EL (cell line): ENCODE results near the gene MYH11.
"Not testable (repeated sequence)": the region's sequence is repeated elsewhere in the genome, so short reads cannot be mapped to it uniquely, and the experiment has no call there.

Source experiments
- DNase-seq: peaks from one replicate; pipeline ENCODE4 v3.0.0-alpha.2; 2016

MYH11 gene

GRCh38 chr16:15743657-15744056, 113.2 kb downstream of the MYH11 start:
- DNase-seq = no peak

GRCh38 chr16:15742716-15743115, 114.1 kb downstream of the MYH11 start:
- no peak for DNase-seq

GRCh38 chr16:15741207-15741871, 115.5 kb downstream of the MYH11 start:
- no peak for DNase-seq

DNA sequence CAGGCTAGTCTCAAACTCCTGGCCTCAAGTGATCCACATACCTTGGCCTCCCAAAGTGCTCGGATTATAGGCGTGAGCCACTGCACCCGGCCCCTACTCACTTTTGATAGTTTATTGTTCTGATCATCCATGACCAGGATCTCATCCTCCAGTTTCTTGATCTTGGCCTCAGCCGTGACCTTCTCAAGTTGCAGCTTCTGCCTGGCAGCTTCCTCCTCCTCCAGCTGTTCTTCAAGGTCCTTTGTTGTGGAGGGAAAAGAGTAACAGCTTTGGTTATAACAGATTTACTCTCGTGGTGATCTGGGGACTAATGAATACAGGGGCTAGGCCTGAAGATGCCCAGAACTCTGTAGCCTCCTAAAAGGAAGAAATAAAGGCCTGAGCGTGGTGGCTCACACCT, 116.9 kb downstream of the MYH11 start:
- no peak for DNase-seq

GRCh38 chr16:15739464-15739863, 117.4 kb downstream of the MYH11 start:
- DNase-seq = no peak

DNA sequence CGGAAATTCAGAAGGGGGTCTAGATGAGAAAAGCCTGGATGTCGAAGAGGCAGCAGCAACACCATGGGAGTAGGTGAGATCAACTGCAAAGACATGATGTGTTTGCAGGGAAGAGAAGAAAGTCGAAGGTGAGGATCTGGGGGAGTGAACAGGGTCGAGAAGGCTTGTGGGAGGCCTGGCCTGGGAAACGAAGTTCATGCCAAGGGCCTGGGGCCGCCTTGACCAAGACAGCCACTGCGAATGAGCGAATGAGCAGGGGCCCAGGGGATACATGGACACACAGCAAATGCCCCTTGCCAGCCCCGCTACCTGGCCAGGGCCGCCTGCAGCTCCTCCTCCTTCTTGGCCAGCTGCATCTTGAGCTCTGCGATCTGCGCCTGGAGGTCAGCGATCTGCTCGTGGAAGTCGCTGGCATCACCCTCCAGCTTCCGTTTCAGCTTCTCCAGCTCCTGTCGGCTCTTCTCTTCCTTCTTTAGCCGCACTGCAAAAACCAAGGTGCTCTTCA, 119.6 kb downstream of the MYH11 start:
- DNase-seq = no peak

- no peak for DNase-seq
Observed at GRCh38 chr16:15736529-15736928, 120.3 kb downstream of the MYH11 start.

GRCh38 chr16:15735610-15736009, 121.2 kb downstream of the MYH11 start:
- no peak for DNase-seq

DNA sequence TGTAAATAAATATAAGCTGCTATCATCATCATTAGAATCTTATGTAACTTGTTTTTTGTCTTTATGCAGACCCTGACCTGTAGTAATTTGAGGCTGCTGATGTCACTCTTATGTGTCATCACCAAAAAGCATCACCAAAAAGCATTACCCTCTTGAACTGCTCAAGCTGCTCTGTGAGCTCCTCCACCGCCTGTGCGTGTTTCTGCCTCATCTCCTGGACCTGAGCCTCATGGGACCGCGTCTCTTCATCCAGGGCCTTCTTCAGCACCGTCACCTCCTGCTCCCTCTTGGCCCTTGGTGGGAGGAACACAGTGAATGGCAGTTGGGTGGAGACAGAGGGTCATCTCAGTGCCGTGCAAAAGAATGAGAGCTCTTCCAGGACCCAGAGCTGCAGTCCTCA, 124.4 kb downstream of the MYH11 start:
- DNase-seq = no peak

DNA sequence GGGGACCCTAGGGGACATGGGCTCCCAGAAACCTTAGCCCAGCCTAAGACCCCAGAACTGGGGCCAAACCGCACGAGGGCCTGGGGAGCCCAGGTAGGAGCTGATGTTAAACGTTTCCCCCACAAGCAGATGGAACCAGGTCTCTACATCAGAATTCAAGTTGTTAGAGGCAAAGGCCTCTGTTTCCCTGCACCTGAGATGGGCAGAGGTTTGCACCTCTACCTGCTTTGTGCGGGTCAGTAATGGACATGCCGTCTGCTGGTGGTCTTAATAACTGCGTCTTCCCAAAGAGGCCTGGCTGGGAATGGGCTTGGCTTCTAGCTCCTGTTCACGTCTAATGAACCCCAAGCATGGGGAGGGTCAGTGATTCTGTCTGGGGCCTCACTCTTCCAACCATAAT, 127.7 kb downstream of the MYH11 start:
- DNase-seq = no peak

DNA sequence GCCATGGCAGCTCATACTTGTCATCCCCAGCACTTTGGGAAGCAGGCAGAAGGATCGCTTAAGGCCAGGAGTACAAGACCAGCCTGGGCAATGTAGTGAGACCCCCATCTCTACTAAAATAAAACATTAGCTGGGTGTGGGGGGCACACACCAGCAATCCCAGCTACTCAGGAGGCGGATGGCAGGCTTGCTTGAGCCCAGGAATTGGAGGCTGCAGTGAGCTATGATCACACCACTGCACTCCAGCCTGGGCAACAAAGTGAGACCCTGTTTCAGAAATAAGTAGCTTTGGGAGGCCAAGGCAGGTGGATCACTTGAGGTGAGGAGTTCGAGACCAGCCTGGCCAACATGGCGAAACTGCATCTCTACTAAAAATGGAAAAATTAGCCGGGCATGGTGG, 129.1 kb downstream of the MYH11 start:
- DNase-seq = not testable (repeated sequence)

- DNase-seq = no peak
Observed at GRCh38 chr16:15726715-15727114, 130.1 kb downstream of the MYH11 start.

DNA sequence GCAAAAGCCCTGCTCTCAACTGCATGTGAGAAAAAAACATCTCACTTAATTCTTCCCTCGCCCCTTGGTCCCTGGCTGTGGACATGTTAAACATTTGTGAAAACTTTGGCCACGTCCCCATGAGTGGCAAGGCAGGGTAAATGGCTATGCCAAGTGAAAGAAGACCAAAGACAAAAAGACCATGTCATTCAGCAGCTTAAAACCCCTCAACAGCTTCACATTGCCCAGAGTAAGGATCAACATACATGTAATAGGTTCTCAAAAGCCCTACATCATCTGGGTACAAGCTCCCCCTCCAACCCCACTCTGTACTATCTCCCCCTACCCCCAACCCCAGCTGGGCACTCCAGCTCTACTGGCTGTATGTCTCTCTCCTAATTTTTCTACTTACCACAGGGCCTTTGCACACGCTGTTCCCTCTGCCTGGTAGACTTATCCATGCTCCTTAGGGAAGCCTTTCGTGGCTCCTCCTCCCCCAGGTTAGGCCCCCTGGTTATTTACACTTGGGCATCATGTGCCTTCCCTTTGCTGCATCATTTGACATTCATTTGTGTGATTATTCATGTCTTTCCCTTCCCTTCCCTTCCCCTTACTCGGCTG, 131.1 kb downstream of the MYH11 start:
- no peak for DNase-seq

GRCh38 chr16:15723808-15724207, 133.0 kb downstream of the MYH11 start:
- no peak for DNase-seq

GRCh38 chr16:15721018-15721417, 135.8 kb downstream of the MYH11 start:
- DNase-seq = no peak

DNA sequence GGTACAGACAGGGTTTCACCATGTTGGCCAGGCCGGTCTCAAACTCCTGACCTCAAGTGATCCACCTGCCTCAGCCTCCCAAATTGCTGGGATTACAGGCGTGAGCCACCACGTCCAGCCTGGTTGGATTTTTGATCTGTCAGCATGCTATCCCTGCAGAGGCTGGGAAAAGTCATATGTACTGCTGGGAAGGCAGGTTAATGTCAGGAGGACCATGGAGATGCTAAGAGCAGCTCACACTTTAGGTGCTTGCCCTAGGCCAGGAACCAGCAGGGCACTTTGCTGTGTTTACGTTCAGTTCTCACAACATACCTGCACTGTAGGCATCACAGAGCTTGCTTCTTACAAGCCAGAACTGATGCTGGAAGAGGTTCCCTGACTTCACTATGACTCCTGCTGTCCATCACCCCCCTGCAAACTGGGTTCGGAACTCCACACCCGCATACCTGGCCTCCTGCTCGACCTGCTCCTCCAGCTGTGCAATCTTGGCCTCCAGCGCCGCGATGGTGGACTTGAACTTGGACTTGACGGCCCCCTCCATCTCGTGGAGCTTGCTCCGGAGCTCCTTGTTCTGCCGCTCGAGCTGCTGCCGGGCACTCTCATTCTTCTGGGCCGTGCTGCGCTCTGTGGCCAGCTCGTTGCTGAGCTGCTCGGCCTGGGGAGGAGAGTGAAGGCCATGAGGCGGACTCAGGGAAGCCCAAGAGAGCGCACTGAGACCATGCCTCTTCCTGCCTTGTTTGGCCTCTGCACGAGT, 140.0 kb downstream of the MYH11 start:
- DNase-seq = no peak

DNA sequence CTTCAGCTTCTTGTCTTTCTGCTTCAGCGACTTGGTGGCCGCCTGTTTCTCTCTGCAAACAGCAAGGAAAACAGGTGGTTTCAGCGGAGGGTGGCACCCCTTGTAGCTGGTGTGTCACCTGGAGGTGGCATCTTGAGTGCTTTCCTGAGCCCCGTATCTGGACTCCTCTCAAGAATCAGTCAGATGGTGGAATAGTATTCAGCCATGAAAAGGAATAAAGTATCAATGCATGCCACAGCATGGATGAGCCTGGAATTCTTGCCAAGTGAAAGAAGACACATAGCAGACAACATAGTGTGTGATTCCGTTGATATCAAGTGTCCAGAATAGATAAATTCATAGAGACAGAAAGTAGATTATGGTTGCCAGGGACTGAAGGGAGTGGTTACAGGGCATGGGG, 141.6 kb downstream of the MYH11 start:
- no peak for DNase-seq

DNA sequence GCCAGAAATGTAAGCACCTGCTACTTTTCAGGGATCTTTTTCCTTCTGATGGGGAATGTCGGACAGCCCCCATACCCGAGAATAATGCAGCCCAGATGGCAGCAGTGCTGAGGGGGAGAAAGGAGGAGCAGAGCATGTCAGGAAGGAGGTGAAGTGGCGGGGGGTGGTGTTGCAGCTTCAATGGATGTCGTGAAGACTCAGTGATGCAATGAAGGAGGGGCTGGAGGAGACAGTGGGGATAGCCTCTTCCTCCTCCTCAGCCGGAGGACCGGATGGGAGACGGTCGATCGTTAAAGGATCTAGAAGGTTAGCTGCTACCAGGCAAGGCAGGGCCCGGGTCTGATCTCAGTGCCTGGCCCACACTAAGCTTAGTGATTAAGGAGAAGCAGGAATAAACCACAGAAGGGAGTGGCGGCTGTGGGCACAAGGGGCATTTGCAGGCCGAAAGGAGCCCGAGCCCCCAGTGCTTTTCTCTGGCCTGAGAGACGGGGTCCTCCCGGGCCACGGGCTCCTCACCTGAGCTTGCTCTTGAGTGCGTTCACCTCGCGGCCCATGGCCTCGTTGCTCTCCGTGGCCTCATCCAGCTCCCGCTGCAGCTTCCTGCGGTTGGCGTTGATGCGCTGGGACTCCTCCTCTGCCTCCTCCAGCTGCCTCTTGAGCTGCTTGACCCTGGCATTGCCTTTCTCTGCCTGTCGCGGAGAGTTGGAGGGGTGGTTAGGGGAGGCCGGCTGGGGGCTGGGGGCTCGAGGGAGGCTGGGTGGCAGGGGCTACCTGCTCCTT, 142.2 kb downstream of the MYH11 start:
- DNase-seq = no peak

- DNase-seq = no peak
Observed at GRCh38 chr16:15708997-15709396, 147.8 kb downstream of the MYH11 start.

DNA sequence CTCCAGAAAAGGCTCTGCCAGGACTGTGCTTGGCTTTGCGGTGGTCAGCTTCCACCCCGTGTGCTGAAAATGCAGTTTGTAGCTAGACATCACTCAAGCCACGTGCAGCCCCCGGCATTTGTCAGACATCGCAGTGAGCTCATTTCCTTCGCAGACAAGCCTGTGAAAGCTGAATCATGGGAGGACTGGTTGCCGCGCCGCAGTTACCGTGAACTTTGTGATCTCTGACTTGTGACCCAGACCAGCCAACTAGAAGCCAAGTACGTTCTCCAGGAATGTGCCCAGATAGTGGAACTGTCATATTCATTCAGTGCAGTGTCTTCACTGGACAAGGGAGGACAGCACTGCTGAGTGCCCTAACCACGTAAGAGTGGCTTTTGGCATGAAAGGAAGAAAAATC, 148.7 kb downstream of the MYH11 start:
- DNase-seq = peak; percentile 68

GRCh38 chr16:15707332-15707731, 149.5 kb downstream of the MYH11 start:
- no peak for DNase-seq

GRCh38 chr16:15705064-15705565, 151.7 kb downstream of the MYH11 start:
- DNase-seq = no peak

- peak; percentile 65 for DNase-seq
Observed at GRCh38 chr16:15704545-15704987, 152.3 kb downstream of the MYH11 start.
